Measurements from ENCODE around the gene DLG4.
"Not testable (repeated sequence)": the region's sequence is repeated elsewhere in the genome, so short reads cannot be mapped to it uniquely, and the experiment has no call there.

Gene DLG4

GRCh38 chr17:7175330-7175733 is 44.3 kb downstream of the DLG4 start:
- Histone ChIP-seq H2AFZ (ENCODE audit: low read length) (no peak overlapping the region), H3K9me2 (ENCODE audit: low read depth, low read length) (no peaks in the 10 kb centered on the region), H3K4me3 (ENCODE audit: low read depth, low read length, poor library complexity, severe bottlenecking) (no peak overlapping the region), H3K4me2 (ENCODE audit: low read length) (no peak overlapping the region), H3F3A (ENCODE audit: insufficient read depth, low read length) (no peaks in the 10 kb centered on the region), H4K20me1 (ENCODE audit: insufficient read depth, low read length) (no peaks in the 10 kb centered on the region), H3K9me3 (ENCODE audit: low read length) (no peaks in the 10 kb centered on the region; the same call in 1 of the 2 replicates), H3K79me2 (ENCODE audit: insufficient read depth, low read length) (no peaks in the 10 kb centered on the region), H3K27ac (ENCODE audit: low read depth, low read length, poor library complexity, severe bottlenecking) (no peak overlapping the region), H3K27me3 (ENCODE audit: insufficient read depth, low read length) (no peaks in the 10 kb centered on the region; the same call in 1 of the 2 replicates), H3K4me1 (ENCODE audit: insufficient read depth, low read length, severe bottlenecking) (peaks cover 4% of the 10 kb centered on the region), H3K9ac (ENCODE audit: low read length) (no peak overlapping the region), H3K36me3 (ENCODE audit: insufficient read depth, low read length) (no peaks in the 10 kb centered on the region)
- TF ChIP-seq EZH2 (IDR thresholded peaks at IDR 0.05; ENCODE audit: borderline replicate concordance, low read length), result no peak
- no peak for TF ChIP-seq CTCF (IDR thresholded peaks at IDR 0.05; ENCODE audit: low read length)

- Histone ChIP-seq H3K4me2 (ENCODE audit: low read length) (no peak overlapping the region), H3K9me3 (ENCODE audit: low read length) (no peaks in the 10 kb centered on the region; the same call in 1 of the 2 replicates), H4K20me1 (ENCODE audit: insufficient read depth, low read length) (no peaks in the 10 kb centered on the region), H2AFZ (ENCODE audit: low read length) (no peak overlapping the region), H3K9ac (ENCODE audit: low read length) (no peak overlapping the region), H3K4me1 (ENCODE audit: insufficient read depth, low read length, severe bottlenecking) (peaks cover 4% of the 10 kb centered on the region), H3K27ac (ENCODE audit: low read depth, low read length, poor library complexity, severe bottlenecking) (no peak overlapping the region), H3K27me3 (ENCODE audit: insufficient read depth, low read length) (no peaks in the 10 kb centered on the region; the same call in 1 of the 2 replicates), H3K9me2 (ENCODE audit: low read depth, low read length) (no peaks in the 10 kb centered on the region), H3K4me3 (ENCODE audit: low read depth, low read length, poor library complexity, severe bottlenecking) (no peak overlapping the region), H3F3A (ENCODE audit: insufficient read depth, low read length) (no peaks in the 10 kb centered on the region), H3K79me2 (ENCODE audit: insufficient read depth, low read length) (no peaks in the 10 kb centered on the region), H3K36me3 (ENCODE audit: insufficient read depth, low read length) (no peaks in the 10 kb centered on the region)
- TF ChIP-seq EZH2 (IDR thresholded peaks at IDR 0.05; ENCODE audit: borderline replicate concordance, low read length), result no peak
- no peak for TF ChIP-seq CTCF (IDR thresholded peaks at IDR 0.05; ENCODE audit: low read length)
These were observed 44.9 kb downstream of the DLG4 start for GRCh38 chr17:7174603-7175326.

GRCh38 chr17:7173687-7174602 is 45.7 kb downstream of the DLG4 start:
- Histone ChIP-seq H3K9me2 (ENCODE audit: low read depth, low read length) (no peaks in the 10 kb centered on the region), H3K4me2 (ENCODE audit: low read length) (no peak overlapping the region), H3K27ac (ENCODE audit: low read depth, low read length, poor library complexity, severe bottlenecking) (no peak overlapping the region), H3K36me3 (ENCODE audit: insufficient read depth, low read length) (no peaks in the 10 kb centered on the region), H3K9me3 (ENCODE audit: low read length) (no peaks in the 10 kb centered on the region; the same call in 1 of the 2 replicates), H3K79me2 (ENCODE audit: insufficient read depth, low read length) (no peaks in the 10 kb centered on the region), H3F3A (ENCODE audit: insufficient read depth, low read length) (no peaks in the 10 kb centered on the region), H3K27me3 (ENCODE audit: insufficient read depth, low read length) (no peaks in the 10 kb centered on the region; the same call in 1 of the 2 replicates), H3K9ac (ENCODE audit: low read length) (no peak overlapping the region), H3K4me1 (ENCODE audit: insufficient read depth, low read length, severe bottlenecking) (peaks cover 4% of the 10 kb centered on the region), H3K4me3 (ENCODE audit: low read depth, low read length, poor library complexity, severe bottlenecking) (no peak overlapping the region), H2AFZ (ENCODE audit: low read length) (no peak overlapping the region), H4K20me1 (ENCODE audit: insufficient read depth, low read length) (no peaks in the 10 kb centered on the region)
- no peak for TF ChIP-seq CTCF (IDR thresholded peaks at IDR 0.05; ENCODE audit: low read length)

GRCh38 chr17:7172522-7173191 is 47.0 kb downstream of the DLG4 start:
- not testable (repeated sequence) for H3K4me3 ChIP-seq (ENCODE audit: low read depth, low read length, poor library complexity, severe bottlenecking); H3K9me3 ChIP-seq (ENCODE audit: low read length); H3K4me1 ChIP-seq (ENCODE audit: insufficient read depth, low read length, severe bottlenecking); H3F3A ChIP-seq (ENCODE audit: insufficient read depth, low read length); H4K20me1 ChIP-seq (ENCODE audit: insufficient read depth, low read length); H3K36me3 ChIP-seq (ENCODE audit: insufficient read depth, low read length); H3K9me2 ChIP-seq (ENCODE audit: low read depth, low read length); H3K4me2 ChIP-seq (ENCODE audit: low read length); H2AFZ ChIP-seq (ENCODE audit: low read length); H3K27me3 ChIP-seq (ENCODE audit: insufficient read depth, low read length); H3K9ac ChIP-seq (ENCODE audit: low read length); H3K79me2 ChIP-seq (ENCODE audit: insufficient read depth, low read length); H3K27ac ChIP-seq (ENCODE audit: low read depth, low read length, poor library complexity, severe bottlenecking)

- not testable (repeated sequence) for H3K36me3 ChIP-seq (ENCODE audit: insufficient read depth, low read length); H3K27ac ChIP-seq (ENCODE audit: low read depth, low read length, poor library complexity, severe bottlenecking); H3K27me3 ChIP-seq (ENCODE audit: insufficient read depth, low read length); H2AFZ ChIP-seq (ENCODE audit: low read length); H3K9me2 ChIP-seq (ENCODE audit: low read depth, low read length); H3K9ac ChIP-seq (ENCODE audit: low read length); H3K4me2 ChIP-seq (ENCODE audit: low read length); H3F3A ChIP-seq (ENCODE audit: insufficient read depth, low read length); H3K4me3 ChIP-seq (ENCODE audit: low read depth, low read length, poor library complexity, severe bottlenecking); H3K79me2 ChIP-seq (ENCODE audit: insufficient read depth, low read length); H3K4me1 ChIP-seq (ENCODE audit: insufficient read depth, low read length, severe bottlenecking); H3K9me3 ChIP-seq (ENCODE audit: low read length); H4K20me1 ChIP-seq (ENCODE audit: insufficient read depth, low read length)
These were observed 50.1 kb downstream of the DLG4 start for GRCh38 chr17:7169565-7169908.

Data from OCI-LY1 (cell line).